Epithelial cell of esophagus (primary cell): ENCODE data around the gene DGKQ.

Experiments used
- DNase-seq: peaks from one replicate; pipeline ENCODE4 v3.0.0; 2010; ENCODE audit warnings: low read depth
- H3K4me3 ChIP-seq: 2 replicates; pipeline ENCODE4 v1.5.1; 2011; ENCODE audit warnings: mild to moderate bottlenecking, low read length, control low read depth
- CTCF ChIP-seq: IDR thresholded peaks from 2 replicates; pipeline ENCODE4 v1.5.1; 2011; ENCODE audit warnings: low read depth, mild to moderate bottlenecking, low read length, control low read depth, inconsistent platforms; ENCODE audit not compliant: insufficient read depth; ENCODE audit errors: missing control alignments

The DGKQ gene

GRCh38 chr4:952881-953573 lies 20.3 kb downstream of the DGKQ start:
- H3K4me3 ChIP-seq, result no peak overlapping the region
- TF ChIP-seq CTCF, result no peak
- DNase-seq, result no peak

DNA sequence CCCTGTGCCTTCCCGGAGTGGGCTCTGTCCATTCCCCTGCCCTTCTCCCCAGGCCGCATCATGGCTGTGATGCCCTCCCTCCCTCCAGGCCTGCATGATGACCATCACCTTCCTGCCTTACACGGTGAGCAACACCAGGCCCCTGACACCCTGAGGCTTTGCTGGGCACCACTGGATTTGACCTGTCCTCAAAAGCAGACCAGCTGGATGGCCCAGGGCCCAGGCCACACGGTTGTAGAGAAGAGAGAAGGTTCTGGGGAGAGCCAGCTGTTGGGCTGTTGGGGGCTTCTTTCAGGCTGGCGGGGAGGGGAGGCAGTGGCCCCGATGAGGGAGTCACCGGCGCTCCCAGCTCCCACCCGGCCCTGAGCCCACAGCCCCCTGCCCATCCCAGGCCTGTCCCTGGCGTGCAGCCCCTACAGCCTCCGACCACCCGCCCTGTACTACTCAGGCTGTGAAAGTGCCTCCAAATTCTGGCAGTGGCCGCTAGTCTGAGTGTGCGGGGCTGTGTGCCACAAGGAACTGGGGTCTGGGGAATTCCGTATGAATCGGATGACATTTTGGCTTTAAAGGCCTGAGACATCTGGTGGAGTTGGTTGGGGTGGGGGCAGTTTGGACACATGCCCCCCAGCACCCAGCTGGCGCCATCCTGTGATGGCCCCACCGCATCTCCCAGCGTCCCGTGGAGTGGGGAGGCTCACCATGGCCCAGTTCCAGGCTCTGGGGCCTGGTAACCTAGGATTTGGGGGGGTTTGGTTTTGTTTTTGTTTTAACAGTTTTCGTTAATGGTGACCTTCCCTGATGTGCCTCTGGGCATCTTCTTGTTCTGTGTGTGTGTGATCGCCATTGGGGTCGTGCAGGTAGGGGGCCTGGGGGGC lies 21.5 kb downstream of the DGKQ start:
- no peak for DNase-seq
- H3K4me3 ChIP-seq, result no peak overlapping the region
- TF ChIP-seq CTCF, result no peak

DNA sequence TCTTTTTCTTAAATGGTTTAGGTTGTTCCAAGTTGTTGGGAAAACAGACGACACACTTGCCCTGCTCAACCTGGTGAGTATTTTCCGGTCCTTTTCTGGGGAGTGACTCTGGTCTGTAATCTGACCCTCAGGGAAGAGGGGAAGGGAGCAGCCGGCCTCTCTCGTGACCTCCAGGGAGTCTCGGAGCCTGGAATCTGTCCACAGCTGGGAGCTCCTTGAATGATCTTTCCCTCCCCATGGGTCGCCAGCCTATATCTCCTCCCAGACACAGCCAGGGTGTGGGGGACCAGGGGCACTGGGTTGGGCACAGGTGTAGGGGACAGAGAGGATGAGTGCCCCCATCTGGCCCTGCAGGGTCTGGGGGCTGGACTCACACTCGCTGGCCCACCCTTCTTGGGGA lies 22.2 kb downstream of the DGKQ start:
- no peak for TF ChIP-seq CTCF
- no peak for DNase-seq
- no peak overlapping the region for H3K4me3 ChIP-seq

DNA sequence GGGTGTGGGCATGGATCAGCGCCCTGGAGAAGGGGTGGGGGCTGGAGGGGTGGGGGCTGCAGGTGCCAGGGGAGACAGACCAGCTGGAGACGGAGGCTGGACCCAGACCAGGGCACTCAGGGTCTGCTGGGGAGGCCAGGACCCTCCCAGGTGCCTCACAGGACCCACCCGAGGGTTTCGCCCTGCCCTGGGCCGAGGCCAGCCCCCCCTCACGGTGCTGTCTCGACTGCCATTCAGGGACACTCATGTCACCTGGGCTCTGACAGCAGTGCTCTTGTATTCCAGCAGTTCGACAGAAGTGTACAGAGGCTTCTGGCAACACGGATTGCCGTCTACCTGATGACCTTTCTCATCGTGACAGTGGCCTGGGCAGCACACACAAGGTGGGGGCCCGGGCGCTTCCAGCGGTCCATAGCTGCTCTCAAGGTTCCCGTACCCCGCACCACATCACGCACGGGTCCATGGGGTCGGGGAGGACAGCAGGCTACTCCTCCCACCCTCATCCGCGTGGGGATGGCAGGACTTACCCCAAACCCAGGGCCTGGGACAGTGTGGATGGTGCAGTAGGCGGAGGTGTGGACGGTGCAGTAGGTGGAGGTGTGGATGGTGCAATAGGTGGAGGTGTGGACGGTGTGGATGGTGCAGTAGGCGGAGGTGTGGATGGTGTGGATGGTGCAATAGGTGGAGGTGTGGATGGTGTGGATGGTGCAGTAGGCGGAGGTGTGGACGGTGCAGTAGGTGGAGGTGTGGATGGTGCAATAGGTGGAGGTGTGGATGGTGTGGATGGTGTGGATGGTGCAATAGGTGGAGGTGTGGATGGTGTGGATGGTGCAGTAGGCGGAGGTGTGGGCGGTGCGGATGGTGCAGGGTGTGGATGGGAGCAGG lies 23.0 kb downstream of the DGKQ start:
- DNase-seq, result no peak
- H3K4me3 ChIP-seq, result no peak overlapping the region

DNA sequence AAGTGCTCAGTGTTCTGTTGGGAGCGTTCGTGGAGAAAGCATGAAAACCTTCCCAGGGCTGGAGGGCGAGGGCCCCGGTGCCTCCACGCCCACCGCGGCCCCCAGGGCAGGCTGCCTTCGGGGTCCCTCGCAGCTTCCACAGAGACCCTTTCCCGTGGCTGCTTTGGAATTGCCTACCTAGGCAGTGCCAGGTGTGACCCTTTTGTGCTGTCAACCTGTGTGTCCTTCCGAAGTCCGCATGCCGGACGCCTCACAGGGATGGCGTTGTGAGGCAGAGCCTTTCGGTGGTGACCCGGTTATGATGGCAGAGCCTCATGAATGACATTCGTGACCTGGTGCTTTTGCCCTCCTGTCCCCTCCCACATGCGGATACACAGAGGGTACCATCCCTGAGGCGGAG lies 23.7 kb downstream of the DGKQ start:
- DNase-seq, result no peak
- H3K4me3 ChIP-seq, result no peak overlapping the region
- TF ChIP-seq CTCF, result no peak

More for the DNA sequence above, 23.0 kb downstream of the DGKQ start:
- TF ChIP-seq CTCF, result no peak

DNA sequence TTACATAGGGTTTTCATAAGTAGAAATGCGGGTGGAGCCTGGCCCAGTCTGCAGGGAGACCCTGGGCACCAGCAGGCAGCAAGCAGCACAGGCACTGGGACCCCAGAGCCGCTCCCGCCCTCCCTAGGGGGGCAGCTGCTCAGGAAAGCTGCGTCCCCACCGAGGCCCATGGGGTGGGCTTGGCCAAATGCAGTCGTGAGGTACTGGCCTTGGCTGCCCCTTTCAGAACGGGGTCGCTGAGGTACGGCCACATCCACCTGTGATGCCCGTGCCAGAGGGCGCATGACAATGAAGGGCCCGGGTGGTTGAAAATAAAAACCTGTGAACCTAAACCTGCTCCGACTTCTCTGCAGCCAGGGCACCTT lies 24.5 kb downstream of the DGKQ start:
- DNase-seq, result no peak
- no peak for TF ChIP-seq CTCF

More for the DNA sequence above, 24.5 kb downstream of the DGKQ start:
- H3K4me3 ChIP-seq, result no peak overlapping the region
